CD4-positive, alpha-beta T cell treated with Interferon gamma for 1 hour (primary cell): Measurements from ENCODE around the gene TBC1D20.
"Not testable (repeated sequence)": the region's sequence is repeated elsewhere in the genome, so short reads cannot be mapped to it uniquely, and the experiment has no call there.

Source experiments
- DNase-seq: peaks from one replicate; pipeline ENCODE4 v3.0.0-alpha.2; 2020

Gene TBC1D20

DNA sequence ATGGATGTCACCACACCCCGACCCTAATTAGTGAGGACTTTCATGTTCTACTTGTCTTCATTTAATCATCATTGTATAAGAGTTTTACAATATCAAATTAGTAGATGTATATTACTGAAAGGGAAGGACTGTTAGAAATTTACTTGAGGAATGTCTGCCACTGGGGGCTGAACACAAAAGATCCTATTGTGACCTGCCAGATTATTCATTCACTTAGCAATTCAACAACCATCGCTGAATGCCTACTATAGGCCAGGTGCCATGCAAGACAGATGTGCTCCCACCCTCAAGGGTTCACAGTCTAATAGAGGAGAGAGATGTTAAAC is 62.2 kb downstream of the TBC1D20 start:
- no peak for DNase-seq

- no peak for DNase-seq
Measured at GRCh38 chr20:399182-399707, 63.1 kb downstream of the TBC1D20 start.

DNA sequence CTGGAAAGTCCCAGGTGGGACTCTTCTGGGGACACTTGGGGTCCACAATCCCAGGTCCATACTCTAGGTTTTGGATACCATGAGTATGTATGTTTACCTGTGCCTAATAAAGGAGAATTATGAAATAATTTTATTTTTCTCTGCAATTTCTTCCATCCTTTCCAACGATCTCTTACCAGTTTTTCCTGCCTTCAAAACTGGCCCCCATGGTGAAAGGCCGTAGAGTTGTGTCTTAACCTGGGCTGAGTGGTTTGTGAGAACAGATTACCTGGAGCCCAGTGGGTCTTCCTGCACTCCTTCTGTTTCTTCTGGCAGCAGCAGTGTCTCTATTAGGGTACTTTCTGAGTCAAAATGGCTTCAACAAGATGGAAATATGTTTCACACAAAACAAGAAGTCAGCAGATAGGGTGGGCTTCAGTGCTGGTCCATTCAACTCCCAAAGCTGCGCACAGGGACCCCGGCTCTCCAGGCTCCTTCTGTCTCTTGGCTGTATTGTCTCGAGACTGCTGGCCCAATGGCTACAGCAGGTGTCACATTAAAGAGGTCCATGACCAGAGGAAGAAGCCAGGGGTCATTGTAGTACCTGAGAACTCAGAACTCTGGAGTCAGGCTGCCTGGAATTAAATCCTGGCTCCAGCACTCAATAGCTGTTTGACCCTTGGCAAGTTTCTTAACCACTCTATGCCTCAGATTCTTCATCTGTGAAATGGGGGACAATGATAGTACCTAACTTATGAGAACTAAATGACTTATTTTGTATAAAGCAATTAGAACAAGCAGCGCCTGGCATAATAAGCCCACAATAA is 64.7 kb downstream of the TBC1D20 start:
- no peak for DNase-seq

GRCh38 chr20:396619-397431 is 65.5 kb downstream of the TBC1D20 start:
- no peak for DNase-seq

- no peak for DNase-seq
Measured at GRCh38 chr20:396252-396618, 66.1 kb downstream of the TBC1D20 start.

GRCh38 chr20:393296-393695 is 69.0 kb downstream of the TBC1D20 start:
- not testable (repeated sequence) for DNase-seq

GRCh38 chr20:391041-391711 is 71.2 kb downstream of the TBC1D20 start:
- DNase-seq = no peak

- no peak for DNase-seq
Measured at GRCh38 chr20:389220-389619, 73.1 kb downstream of the TBC1D20 start.

- DNase-seq = no peak
Measured at GRCh38 chr20:388034-388994, 74.0 kb downstream of the TBC1D20 start.

DNA sequence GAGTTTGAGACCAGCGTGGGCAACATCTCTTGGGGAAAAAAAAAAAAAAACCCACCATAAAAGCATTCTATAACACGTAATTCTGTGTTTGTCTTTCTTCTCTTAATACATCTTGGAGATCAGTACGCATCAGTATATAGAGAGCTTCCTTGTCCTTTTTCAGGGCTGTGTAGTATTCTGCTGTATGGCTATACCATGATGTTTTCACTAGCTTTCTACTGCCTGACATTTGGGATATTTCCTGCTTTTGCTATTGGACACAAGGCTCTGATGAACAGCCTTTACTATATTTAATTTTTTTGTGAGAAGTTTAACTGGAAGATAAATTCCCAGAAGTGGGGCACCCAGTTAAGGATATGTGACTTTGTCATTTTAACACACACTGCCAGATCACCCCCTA is 74.8 kb downstream of the TBC1D20 start:
- no peak for DNase-seq

DNA sequence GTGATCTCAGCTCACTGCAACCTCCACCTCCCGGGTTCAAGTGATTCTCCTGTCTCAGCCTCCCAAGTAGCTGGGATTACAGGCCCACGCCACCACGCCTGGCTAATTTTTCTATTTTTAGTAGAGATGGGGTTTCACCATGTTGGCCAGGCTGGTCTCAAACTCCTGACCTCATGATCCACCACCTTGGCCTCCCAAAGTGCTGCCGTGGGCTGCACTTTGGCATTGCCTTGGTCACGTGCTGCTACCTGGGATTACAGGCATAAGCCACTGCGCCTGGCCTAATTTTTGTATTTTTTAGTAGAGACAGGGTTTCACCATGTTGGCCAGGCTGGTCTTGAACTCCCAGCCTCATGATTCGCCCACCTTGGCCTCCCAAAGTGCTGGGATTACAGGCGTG is 75.7 kb downstream of the TBC1D20 start:
- not testable (repeated sequence) for DNase-seq
